ENCODE measurements around the gene PPARG.

Gene PPARG

GRCh38 chr3:12313519-12313918 is 24.6 kb downstream of the PPARG start:
- no peak for DNase-seq

- DNase-seq: no peak
Observed at GRCh38 chr3:12316253-12316652, 27.4 kb downstream of the PPARG start.

GRCh38 chr3:12316729-12317351 is 28.0 kb downstream of the PPARG start:
- no peak for DNase-seq

- DNase-seq: no peak
Observed at GRCh38 chr3:12317914-12318313, 29.0 kb downstream of the PPARG start.

GRCh38 chr3:12318758-12319621 is 30.1 kb downstream of the PPARG start:
- no peak for DNase-seq

- no peak for DNase-seq
Observed at GRCh38 chr3:12321015-12321414, 32.1 kb downstream of the PPARG start.

- DNase-seq: no peak
Observed at GRCh38 chr3:12323237-12323636, 34.4 kb downstream of the PPARG start.

- DNase-seq: no peak
Observed at GRCh38 chr3:12325586-12326515, 37.0 kb downstream of the PPARG start.

GRCh38 chr3:12327021-12327420 is 38.2 kb downstream of the PPARG start:
- no peak for DNase-seq

GRCh38 chr3:12328132-12328836 is 39.4 kb downstream of the PPARG start:
- no peak for DNase-seq

GRCh38 chr3:12328837-12329462 is 40.1 kb downstream of the PPARG start:
- DNase-seq: no peak

- DNase-seq: no peak
Observed at GRCh38 chr3:12334786-12335185, 45.9 kb downstream of the PPARG start.

- DNase-seq: no peak
Observed at GRCh38 chr3:12335421-12335820, 46.6 kb downstream of the PPARG start.

- no peak for DNase-seq
Observed at GRCh38 chr3:12336099-12336498, 47.2 kb downstream of the PPARG start.

GRCh38 chr3:12338595-12339546 is 50.0 kb downstream of the PPARG start:
- no peak for DNase-seq

GRCh38 chr3:12339701-12340480 is 51.0 kb downstream of the PPARG start:
- no peak for DNase-seq

- DNase-seq: no peak
Observed at GRCh38 chr3:12340506-12340905, 51.6 kb downstream of the PPARG start.

- no peak for DNase-seq
Observed at GRCh38 chr3:12342151-12342550, 53.3 kb downstream of the PPARG start.

GRCh38 chr3:12343047-12343501 is 54.2 kb downstream of the PPARG start:
- DNase-seq: no peak

- no peak for DNase-seq
Observed at GRCh38 chr3:12345141-12345561, 56.3 kb downstream of the PPARG start.
